AG08395 (cell line): ENCODE results near the gene OR1M1.

Experiments used
- DNase-seq: peaks from one replicate; pipeline ENCODE4 v3.0.0; 2012; ENCODE audit warnings: mixed read lengths, low spot score

The OR1M1 gene

GRCh38 chr19:9075064-9075949 lies 11.6 kb upstream of the OR1M1 start:
- DNase-seq = peak; percentile 75

GRCh38 chr19:9076901-9077300 lies 10.0 kb upstream of the OR1M1 start:
- DNase-seq = no peak

DNA sequence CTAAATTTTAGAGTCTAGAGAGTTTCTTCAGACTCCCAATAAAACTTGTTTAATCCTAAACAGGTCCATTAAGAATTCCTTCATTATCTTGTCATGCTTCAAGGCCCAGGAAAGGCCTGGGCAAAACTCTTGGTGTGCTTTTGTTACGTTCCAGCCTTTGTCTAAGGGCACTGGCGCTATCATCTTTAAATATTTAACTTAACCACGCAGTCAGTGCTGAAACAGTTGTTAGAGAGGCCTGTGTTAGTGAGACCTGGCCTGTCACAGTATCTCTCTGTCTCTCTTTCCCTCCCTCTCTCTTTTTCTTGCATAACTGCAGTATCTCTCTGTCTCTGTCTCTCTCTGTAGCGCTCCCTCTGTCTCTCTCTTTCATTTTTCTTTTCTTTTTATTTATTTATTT lies 8.2 kb upstream of the OR1M1 start:
- no peak for DNase-seq

DNA sequence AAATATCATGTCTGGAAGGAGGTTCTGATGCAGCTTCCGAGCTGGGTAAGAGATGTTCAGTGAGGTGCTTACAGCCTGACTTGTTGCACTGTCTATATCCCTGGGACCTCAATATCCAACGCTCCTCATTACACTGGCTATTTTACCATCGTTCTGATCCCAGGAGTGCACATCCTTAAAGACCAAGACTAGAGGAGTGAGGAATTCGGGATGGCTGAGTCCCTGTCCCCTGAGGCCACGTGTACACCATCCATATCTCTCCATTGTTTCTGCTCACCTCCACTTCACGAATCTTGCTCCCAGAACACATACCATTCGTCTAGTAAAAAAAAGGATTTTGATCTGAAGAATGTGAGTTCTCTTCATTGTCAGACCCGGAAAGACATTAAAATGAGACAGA lies 20.5 kb downstream of the OR1M1 start, which contains the start of gene OR7G2:
Gene OR7G2, minus strand, starts transcription at position 101 of the 400 bp plus-strand sequence. CDS start 4,232 bp downstream, outside the sequence.
- DNase-seq = no peak

DNA sequence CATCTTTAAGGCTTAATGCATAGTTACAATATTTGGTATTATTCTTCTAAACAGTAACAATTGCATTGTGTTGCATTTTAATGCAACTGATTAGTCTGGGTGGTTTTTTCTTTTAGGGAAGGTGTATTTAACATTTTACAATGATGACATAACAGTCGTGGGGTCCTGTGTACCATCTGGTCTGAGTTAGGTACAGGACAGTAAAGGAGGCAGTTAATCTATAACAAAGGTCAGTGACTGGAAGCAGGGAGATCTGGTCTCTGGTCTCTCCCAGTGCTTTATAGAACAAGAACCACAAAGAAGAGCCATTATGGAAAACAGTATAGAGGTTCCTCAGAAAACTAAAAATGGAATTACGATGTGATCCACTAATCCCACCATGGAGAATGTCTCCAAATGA lies 23.1 kb downstream of the OR1M1 start:
- no peak for DNase-seq

GRCh38 chr19:9115307-9115813 lies 28.5 kb downstream of the OR1M1 start, which contains the start of gene OR7G1:
Gene OR7G1, minus strand, starts transcription at chr19:9115763. Its CDS starts 0 bp downstream, at chr19:9115763.
- no peak for DNase-seq

GRCh38 chr19:9116547-9116946 lies 29.7 kb downstream of the OR1M1 start:
- DNase-seq = no peak

- no peak for DNase-seq
Observed at GRCh38 chr19:9126900-9127405, 40.1 kb downstream of the OR1M1 start, which contains the start of gene OR7G3. Gene OR7G3, minus strand, starts transcription at chr19:9126950. Its CDS starts 0 bp downstream, at chr19:9126950.

DNA sequence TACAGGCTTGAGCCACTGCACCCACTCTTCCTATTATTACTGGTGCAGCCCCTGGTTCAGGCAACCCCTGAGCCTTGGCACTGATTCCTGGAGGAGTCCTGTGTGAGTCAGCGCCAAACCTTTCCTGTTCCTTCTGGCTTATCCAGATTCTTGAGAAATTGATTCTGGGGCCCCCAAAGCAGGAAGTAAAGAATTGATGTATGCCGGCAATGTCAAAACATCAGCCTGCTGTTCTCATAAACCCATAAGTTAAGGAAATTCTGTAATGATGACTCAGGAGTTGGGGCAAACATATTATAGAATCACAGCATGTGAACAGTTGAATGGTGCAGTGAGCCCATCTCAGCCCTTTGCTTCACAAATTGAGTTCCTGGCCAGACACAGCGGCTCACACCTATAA lies 41.3 kb downstream of the OR1M1 start:
- no peak for DNase-seq

DNA sequence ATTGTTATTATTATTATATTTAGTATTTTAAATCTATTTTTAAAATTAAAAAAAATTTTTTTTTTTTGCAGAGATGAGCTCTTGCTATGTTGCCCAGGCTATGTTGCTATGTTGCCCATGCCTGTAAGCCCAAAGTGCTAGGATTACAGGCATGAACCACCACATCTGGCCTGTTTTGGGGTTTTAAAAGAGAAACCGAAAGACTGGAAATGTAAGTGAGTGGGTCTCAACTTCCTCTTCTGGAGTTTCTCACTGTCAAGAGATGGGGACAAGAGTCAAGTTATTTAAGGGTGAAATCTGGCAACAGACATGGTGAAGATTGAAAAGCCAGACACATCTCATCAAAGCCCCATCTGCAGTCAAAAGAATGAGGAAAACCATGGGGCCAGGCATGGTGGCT lies 44.1 kb downstream of the OR1M1 start:
- DNase-seq = no peak

GRCh38 chr19:9132422-9132821 lies 45.6 kb downstream of the OR1M1 start:
- no peak for DNase-seq

DNA sequence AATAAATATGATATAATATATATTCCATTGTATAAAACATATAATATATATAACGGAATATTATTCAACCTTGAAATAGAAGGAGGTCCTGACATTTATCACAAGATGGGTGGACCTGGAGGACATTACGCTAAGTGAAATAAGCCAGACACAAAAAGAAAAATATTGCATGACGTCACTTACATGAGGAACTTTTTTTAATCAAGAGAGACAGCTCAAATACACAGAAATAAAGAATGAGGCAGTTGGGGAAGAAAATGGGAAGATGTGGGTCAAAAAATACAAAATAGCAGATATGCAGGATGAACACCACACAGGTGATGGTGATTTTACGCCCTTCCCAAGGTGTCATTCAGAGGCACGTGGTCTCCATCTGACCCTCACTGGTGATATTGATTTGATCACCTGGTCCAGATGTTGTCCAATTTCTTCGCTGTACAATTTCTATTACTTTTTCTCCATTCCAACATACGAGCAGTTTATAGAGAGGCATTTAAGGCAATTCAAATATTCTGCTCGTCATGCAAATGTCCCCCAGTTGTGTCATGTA lies 52.8 kb downstream of the OR1M1 start:
- no peak for DNase-seq

DNA sequence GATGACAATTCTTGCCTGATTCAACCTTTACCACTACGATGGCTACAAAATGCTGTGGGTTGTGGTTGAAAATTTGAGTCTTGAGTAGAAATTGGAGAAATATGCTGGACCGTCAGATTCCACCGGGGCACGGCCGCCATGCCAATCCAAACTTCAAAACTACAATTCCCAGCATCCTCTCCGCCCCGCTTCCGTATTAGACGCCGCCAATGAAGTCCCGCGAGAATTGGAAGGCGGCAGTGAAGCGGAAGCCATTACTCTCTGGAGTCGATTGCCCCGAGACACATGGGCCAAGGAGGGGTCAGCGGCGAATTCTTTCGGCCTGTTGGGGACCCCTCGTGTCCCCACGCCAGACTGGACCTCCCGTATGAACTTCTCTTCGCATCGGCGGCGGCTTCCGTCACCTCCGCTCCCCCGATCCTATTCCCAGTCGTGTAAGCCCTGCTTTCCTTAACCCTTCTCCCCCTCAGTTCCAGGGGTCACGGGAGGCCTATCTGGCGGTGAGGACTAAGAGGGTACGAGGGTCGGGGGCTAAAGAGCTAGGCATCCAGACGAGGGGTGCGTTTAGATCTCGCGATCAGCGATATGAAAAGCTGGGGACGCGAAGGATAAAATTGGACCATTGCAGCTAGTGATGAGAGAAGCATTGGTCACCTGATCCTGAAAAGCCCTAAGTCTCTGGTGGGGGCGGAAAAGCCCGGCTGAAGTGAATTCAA lies 53.5 kb downstream of the OR1M1 start, which contains the start of gene ZNF317:
Gene ZNF317, plus strand, starts transcription at position 239 of the 716 bp plus-strand sequence. CDS start 15,620 bp downstream, outside the sequence.
- DNase-seq = peak; percentile 93

- DNase-seq = no peak
Observed at GRCh38 chr19:9144920-9145319, 58.1 kb downstream of the OR1M1 start.
